Liver (tissue), 9 donors: ENCODE results near the gene NIF3L1. TPM values are rescaled to one million over a fixed set of nuclear protein-coding genes. Genes with fewer than 3 reads are reported as not detected.
"Not testable (repeated sequence)": the region's sequence is repeated elsewhere in the genome, so short reads cannot be mapped to it uniquely, and the experiment has no call there.

Experiments used
- DNase-seq: peaks from one replicate; pipeline ENCODE4 v3.0.0-alpha.2; 2017; ENCODE audit warnings: low spot score
- H3K27ac ChIP-seq, 2 donors: one replicate each; pipeline ENCODE4 v1.7.0; 2013; ENCODE audit warnings: inconsistent platforms in 2 of 2, low read length in 2 of 2, control low read depth in 1 of 2, low read depth in 1 of 2, mild to moderate bottlenecking in 1 of 2
- H3K27me3 ChIP-seq, 4 donors: one replicate each; pipeline versions ENCODE4 v1.6.1 to v1.7.0; 2013; ENCODE audit warnings: low read length in 3 of 4, inconsistent platforms in 1 of 4, mild to moderate bottlenecking in 1 of 4, moderate library complexity in 1 of 4; ENCODE audit not compliant: control insufficient read depth in 4 of 4, insufficient read depth in 4 of 4
- H3K36me3 ChIP-seq, 4 donors: one replicate each; pipeline versions ENCODE4 v1.6.1 to v1.7.0; 2013; ENCODE audit warnings: low read length in 3 of 4, mild to moderate bottlenecking in 3 of 4, low read depth in 1 of 4, moderate library complexity in 1 of 4; ENCODE audit not compliant: control insufficient read depth in 4 of 4, insufficient read depth in 3 of 4
- H3K4me1 ChIP-seq, 4 donors: one replicate each; pipeline versions ENCODE4 v1.6.1 to v1.7.0; 2013; ENCODE audit warnings: low read length in 3 of 4, mild to moderate bottlenecking in 3 of 4, moderate library complexity in 1 of 4; ENCODE audit not compliant: control insufficient read depth in 4 of 4, insufficient read depth in 4 of 4
- H3K4me3 ChIP-seq, 3 donors: one replicate each; pipeline versions ENCODE4 v1.6.1 to v1.7.0; 2013; ENCODE audit warnings: low read length in 3 of 3, control low read depth in 1 of 3, low read depth in 1 of 3, mild to moderate bottlenecking in 1 of 3
- H3K9ac ChIP-seq, 2 donors: one replicate each; pipeline ENCODE4 v1.7.0; 2013; ENCODE audit warnings: low read length in 2 of 2, mild to moderate bottlenecking in 2 of 2, moderate library complexity in 2 of 2, control low read depth in 1 of 2, low read depth in 1 of 2
- H3K9me3 ChIP-seq, 4 donors: one replicate each; pipeline versions ENCODE4 v1.6.1 to v1.7.0; 2013; ENCODE audit warnings: low read length in 3 of 4; ENCODE audit not compliant: control insufficient read depth in 4 of 4
- FOXA1 ChIP-seq: IDR thresholded peaks from 2 replicates; pipeline ENCODE4 v1.6.1; 2016; ENCODE audit warnings: antibody characterized with exemption
- FOXA2 ChIP-seq: IDR thresholded peaks from 2 replicates; pipeline ENCODE4 v1.6.1; 2016; ENCODE audit warnings: antibody characterized with exemption
- GABPA ChIP-seq, 2 donors: IDR thresholded peaks in 1 of 2; conservative IDR thresholded peaks in 1 of 2; 2 replicates each; pipeline ENCODE4 v1.6.1; 2016; ENCODE audit warnings: antibody characterized with exemption in 2 of 2, mild to moderate bottlenecking in 1 of 2, moderate library complexity in 1 of 2
- HNF4A ChIP-seq, 2 donors: conservative IDR thresholded peaks; 2 replicates each; pipeline ENCODE4 v1.6.1; 2016; ENCODE audit warnings: antibody characterized with exemption in 2 of 2, mild to moderate bottlenecking in 2 of 2
- HNF4G ChIP-seq: IDR thresholded peaks from 2 replicates; pipeline ENCODE4 v1.6.1; 2016; ENCODE audit warnings: antibody characterized with exemption
- NR2F2 ChIP-seq: IDR thresholded peaks from 2 replicates; pipeline ENCODE4 v1.6.1; 2016; ENCODE audit warnings: antibody characterized with exemption
- RAD21 ChIP-seq, 2 donors: IDR thresholded peaks; 2 replicates each; pipeline ENCODE4 v1.6.1; 2016; ENCODE audit warnings: antibody characterized with exemption in 2 of 2, mild to moderate bottlenecking in 2 of 2
- RXRA ChIP-seq, 2 donors: IDR thresholded peaks; 2 replicates each; pipeline ENCODE4 v1.6.1; 2017 to 2018; ENCODE audit warnings: antibody characterized with exemption in 2 of 2, mild to moderate bottlenecking in 1 of 2
- SP1 ChIP-seq: IDR thresholded peaks from 2 replicates; pipeline ENCODE4 v1.6.1; 2018; ENCODE audit warnings: antibody characterized with exemption, mild to moderate bottlenecking
- YY1 ChIP-seq: IDR thresholded peaks from 2 replicates; pipeline ENCODE4 v1.6.1; 2016; ENCODE audit warnings: antibody characterized with exemption, mild to moderate bottlenecking
- WGBS: extraction: QIAGEN DNeasy Blood & Tissue Kit; methylation state at CpG from one replicate; pipeline ENCODE4 v1.1.7; 2013; 5-methylcytosine and 5-hydroxymethylcytosine counted together
- polyA plus RNA-seq, 2 donors: library from polyadenylated mRNA; stranded (reverse) in 1 of 2; unstranded in 1 of 2; fragments of 200-250 nt in 1 of 2; fragments of >200 nt in 1 of 2; fragmentation: Nextera tagmentation in 1 of 2; extraction: Ambion mirVana in 1 of 2; gene quantifications; one replicate each; pipeline versions ENCODE4 v1.2.1 to v1.2.3, GENCODE V29; 2013 to 2015
- total RNA-seq, 2 donors: library from RNA; depleted of rRNA; stranded (reverse); fragments of >200 nt; gene quantifications; one replicate each; pipeline ENCODE4 v1.2.3, GENCODE V29; 2014
- TF ChIP-seq, protein P1 (sequence below): IDR thresholded peaks from 2 replicates; pipeline ENCODE4 v1.6.1; 2016; ENCODE audit warnings: antibody characterized with exemption, mild to moderate bottlenecking
- TF ChIP-seq, protein P2 (sequence below): IDR thresholded peaks from 2 replicates; pipeline ENCODE4 v1.6.1; 2016; ENCODE audit warnings: antibody characterized with exemption
- TF ChIP-seq, protein P3 (sequence below): fragments of 150-350 bp; IDR thresholded peaks from 2 replicates; pipeline ENCODE4 v1.5.1; 2017; ENCODE audit warnings: improper control_type of control experiment, low read depth, low read length; ENCODE audit not compliant: missing input control
- donor health status: healthy.
- donor health status: healthy.
- donor health status: healthy.
- donor health status: healthy.
- donor health status: healthy.

NIF3L1 gene
- total and polyA plus RNA-seq, 4 donors = 13.2 to 20.7 (median 16.5) TPM

DNA sequence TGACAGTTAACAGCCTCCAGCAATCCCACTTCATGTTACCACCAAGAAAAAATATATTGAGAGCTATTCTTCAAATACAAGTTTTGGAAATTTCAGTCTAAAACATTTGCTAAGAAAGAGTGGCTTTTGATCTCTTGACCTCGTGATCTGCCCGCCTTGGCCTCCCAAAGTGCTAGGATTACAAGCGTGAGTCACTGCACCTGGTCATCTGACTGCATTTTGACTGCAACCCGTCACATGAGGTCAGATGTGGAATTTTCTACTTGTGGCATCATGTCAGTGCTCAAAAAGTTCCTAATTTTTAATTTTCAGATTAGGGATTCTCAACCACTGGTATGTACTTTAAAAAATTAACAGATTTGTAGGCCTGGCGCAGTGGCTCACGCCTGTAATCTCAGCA, 15.6 kb upstream of the NIF3L1 start:
- no peak for DNase-seq
- no peak overlapping the region for H3K9ac ChIP-seq
- 98% methylated on average over 6 of the region's 6 CpGs for WGBS
- TF ChIP-seq, protein P1, sequence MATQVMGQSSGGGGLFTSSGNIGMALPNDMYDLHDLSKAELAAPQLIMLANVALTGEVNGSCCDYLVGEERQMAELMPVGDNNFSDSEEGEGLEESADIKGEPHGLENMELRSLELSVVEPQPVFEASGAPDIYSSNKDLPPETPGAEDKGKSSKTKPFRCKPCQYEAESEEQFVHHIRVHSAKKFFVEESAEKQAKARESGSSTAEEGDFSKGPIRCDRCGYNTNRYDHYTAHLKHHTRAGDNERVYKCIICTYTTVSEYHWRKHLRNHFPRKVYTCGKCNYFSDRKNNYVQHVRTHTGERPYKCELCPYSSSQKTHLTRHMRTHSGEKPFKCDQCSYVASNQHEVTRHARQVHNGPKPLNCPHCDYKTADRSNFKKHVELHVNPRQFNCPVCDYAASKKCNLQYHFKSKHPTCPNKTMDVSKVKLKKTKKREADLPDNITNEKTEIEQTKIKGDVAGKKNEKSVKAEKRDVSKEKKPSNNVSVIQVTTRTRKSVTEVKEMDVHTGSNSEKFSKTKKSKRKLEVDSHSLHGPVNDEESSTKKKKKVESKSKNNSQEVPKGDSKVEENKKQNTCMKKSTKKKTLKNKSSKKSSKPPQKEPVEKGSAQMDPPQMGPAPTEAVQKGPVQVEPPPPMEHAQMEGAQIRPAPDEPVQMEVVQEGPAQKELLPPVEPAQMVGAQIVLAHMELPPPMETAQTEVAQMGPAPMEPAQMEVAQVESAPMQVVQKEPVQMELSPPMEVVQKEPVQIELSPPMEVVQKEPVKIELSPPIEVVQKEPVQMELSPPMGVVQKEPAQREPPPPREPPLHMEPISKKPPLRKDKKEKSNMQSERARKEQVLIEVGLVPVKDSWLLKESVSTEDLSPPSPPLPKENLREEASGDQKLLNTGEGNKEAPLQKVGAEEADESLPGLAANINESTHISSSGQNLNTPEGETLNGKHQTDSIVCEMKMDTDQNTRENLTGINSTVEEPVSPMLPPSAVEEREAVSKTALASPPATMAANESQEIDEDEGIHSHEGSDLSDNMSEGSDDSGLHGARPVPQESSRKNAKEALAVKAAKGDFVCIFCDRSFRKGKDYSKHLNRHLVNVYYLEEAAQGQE = no peak
- no peak for TF ChIP-seq RXRA (IDR thresholded peaks at IDR 0.05)
- TF ChIP-seq HNF4A (conservative IDR thresholded peaks at IDR 0.05) = no peak
- no peak for TF ChIP-seq SP1
- no peak for TF ChIP-seq HNF4G
- TF ChIP-seq RAD21 (IDR thresholded peaks at IDR 0.05) = no peak
- no peak for TF ChIP-seq NR2F2
- H3K4me1 ChIP-seq = no peaks in the 10 kb centered on the region
- H3K27ac ChIP-seq = no peak overlapping the region
- H3K27me3 ChIP-seq = no peaks in the 10 kb centered on the region
- H3K9me3 ChIP-seq = no peaks in the 10 kb centered on the region
- peaks cover 2 to 32% (median 14%) of the 10 kb centered on the region in 4 donors for H3K36me3 ChIP-seq
- H3K4me3 ChIP-seq = no peak overlapping the region

DNA sequence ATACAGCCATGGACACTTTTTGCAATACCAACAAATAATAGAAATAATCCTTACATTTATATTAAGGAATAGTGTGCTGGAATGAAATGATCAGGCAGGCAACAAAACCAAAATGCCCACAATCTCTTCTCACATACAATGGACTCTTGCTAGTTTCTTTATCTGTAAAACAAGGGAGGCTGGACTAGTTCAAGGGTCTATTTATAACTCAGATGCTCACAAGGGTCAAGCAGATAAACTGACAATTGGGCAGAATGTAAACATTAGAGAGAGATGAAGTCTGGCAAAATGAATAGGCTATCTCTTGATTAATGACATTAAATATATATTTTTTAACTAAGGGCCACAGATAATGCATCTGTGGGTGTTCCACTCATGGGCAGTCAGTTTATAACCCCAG, 11.7 kb upstream of the NIF3L1 start:
- Histone ChIP-seq H3K36me3 (peaks cover 1 to 44% (median 30%) of the 10 kb centered on the region in 4 donors), H3K4me3 (no peak overlapping the region), H3K4me1 (no peaks in the 10 kb centered on the region), H3K27ac (no peak overlapping the region), H3K9ac (no peak overlapping the region), H3K27me3 (no peaks in the 10 kb centered on the region), H3K9me3 (no peaks in the 10 kb centered on the region)
- no peak for TF ChIP-seq SP1
- TF ChIP-seq, protein P2, sequence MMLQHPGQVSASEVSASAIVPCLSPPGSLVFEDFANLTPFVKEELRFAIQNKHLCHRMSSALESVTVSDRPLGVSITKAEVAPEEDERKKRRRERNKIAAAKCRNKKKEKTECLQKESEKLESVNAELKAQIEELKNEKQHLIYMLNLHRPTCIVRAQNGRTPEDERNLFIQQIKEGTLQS = no peak
- no peak for DNase-seq

DNA sequence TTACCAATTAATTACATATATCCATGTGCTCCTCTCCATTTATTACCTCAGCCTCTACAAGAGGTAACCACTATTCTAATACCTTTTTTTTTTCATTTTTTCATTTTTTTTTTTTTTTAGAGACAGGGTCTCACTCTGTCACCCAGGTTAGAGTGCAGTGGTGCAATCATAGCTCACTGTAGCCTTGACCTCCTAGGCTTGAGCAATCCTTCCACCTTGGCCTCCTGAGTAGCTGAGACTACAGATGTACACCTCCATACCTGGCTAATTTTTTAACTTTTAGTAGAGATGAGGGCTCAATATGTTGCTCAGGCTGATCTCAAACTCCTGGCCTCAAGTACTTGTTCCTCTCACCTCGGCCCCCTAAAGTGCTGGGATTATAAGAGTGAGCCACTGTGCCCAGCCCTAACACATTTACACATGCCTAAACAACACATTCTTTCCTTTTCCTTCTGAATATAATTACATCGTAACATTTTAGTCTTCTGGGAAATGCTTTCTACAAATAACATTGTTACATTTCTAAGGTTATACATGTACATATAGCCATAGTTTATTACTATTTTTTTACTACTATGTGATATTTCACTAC, 10.8 kb upstream of the NIF3L1 start:
- 97% methylated on average over 2 of the region's 2 CpGs for WGBS
- no peak for DNase-seq
- Histone ChIP-seq H3K9me3 (no peaks in the 10 kb centered on the region), H3K27ac (no peak overlapping the region), H3K36me3 (peaks cover 1 to 48% (median 30%) of the 10 kb centered on the region in 4 donors), H3K4me3 (no peak overlapping the region), H3K4me1 (no peaks in the 10 kb centered on the region), H3K27me3 (no peaks in the 10 kb centered on the region), H3K9ac (no peak overlapping the region)
- TF ChIP-seq, protein P1 = no peak
- TF ChIP-seq YY1 (no peak), RXRA (IDR thresholded peaks at IDR 0.05) (no peak), FOXA1 (no peak), NR2F2 (no peak), GABPA (IDR thresholded peaks at IDR 0.05 in 1 of 2, conservative IDR thresholded peaks at IDR 0.05 in 1 of 2) (no peak), HNF4G (no peak), RAD21 (IDR thresholded peaks at IDR 0.05) (no peak), FOXA2 (no peak)
- TF ChIP-seq, protein P3, sequence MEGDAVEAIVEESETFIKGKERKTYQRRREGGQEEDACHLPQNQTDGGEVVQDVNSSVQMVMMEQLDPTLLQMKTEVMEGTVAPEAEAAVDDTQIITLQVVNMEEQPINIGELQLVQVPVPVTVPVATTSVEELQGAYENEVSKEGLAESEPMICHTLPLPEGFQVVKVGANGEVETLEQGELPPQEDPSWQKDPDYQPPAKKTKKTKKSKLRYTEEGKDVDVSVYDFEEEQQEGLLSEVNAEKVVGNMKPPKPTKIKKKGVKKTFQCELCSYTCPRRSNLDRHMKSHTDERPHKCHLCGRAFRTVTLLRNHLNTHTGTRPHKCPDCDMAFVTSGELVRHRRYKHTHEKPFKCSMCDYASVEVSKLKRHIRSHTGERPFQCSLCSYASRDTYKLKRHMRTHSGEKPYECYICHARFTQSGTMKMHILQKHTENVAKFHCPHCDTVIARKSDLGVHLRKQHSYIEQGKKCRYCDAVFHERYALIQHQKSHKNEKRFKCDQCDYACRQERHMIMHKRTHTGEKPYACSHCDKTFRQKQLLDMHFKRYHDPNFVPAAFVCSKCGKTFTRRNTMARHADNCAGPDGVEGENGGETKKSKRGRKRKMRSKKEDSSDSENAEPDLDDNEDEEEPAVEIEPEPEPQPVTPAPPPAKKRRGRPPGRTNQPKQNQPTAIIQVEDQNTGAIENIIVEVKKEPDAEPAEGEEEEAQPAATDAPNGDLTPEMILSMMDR = no peak

DNA sequence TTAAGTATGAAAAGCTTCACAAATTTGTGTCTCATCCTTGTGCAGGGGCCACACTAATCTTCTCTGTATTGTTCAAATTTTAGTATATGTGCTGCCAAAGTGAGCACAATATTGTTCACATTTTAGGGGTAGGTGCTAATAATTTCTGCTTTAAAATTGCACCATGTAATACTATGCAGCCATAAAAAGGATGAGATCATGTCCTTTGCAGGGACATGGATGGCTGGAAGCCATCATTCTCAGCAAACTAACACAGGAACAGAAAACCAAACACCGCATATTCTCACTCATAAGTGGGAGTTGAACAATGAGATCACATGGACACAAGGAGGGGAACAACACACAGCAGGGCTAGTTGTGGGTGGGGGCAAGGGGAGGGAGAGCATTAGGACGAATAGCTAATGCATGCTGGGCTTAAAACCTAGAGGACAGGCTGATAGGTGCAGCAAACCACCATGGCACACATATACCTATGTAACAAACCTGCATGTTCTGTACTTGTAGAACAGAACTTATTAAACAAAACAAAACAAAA, 7.4 kb upstream of the NIF3L1 start:
- not testable (repeated sequence) for H3K9me3 ChIP-seq, H3K27me3 ChIP-seq, DNase-seq, H3K4me1 ChIP-seq, H3K9ac ChIP-seq, H3K27ac ChIP-seq, H3K4me3 ChIP-seq
- 97% methylated on average over 2 of the region's 2 CpGs for WGBS
- H3K36me3 ChIP-seq = peaks cover 6 to 45% (median 26%) of the 10 kb centered on the region in 4 donors
